A549 (cell line): Measurements from ENCODE around the gene GPD2. TPM values are rescaled to one million over a fixed set of nuclear protein-coding genes. Genes with fewer than 3 reads are reported as not detected.

Experiments used
- ATAC-seq, 2 experiments: fragments of 200-7000 bp in 1 of 2; fragments of >200 bp in 1 of 2; cut with Nextera tagmentation in 1 of 2; cut with Tn5 transposase in 1 of 2; 3 replicates each; pipeline versions ENCODE4 v1.8.0 to v1.9.1; 2018 to 2020; ENCODE audit warnings: mild to moderate bottlenecking in 1 of 2, moderate library complexity in 1 of 2
- CTCF ChIA-PET: fragments of 300-600 bp; sonication (Branson Sonifier 250); formaldehyde crosslinking; extraction: SDS; loops from one replicate; lab custom pipeline; 2021; ENCODE audit warnings: antibody characterized with exemption, inconsistent platforms; lab: Yijun Ruan, JAX
- POLR2A ChIA-PET: fragments of 350-600 bp; formaldehyde crosslinking; extraction: SDS; loops from one replicate; lab custom pipeline; 2021; ENCODE audit warnings: antibody characterized with exemption, inconsistent platforms; lab: Yijun Ruan, JAX
- DNase-seq, 2 experiments: peaks; one replicate each; pipeline versions ENCODE4 v3.0.0 to v3.0.0-alpha.2; 2011 to 2016; ENCODE audit warnings: low read depth in 1 of 2, low spot score in 1 of 2
- FAIRE-seq: peaks from 2 replicates; lab custom pipeline; 2011; peaks lifted over from hg19 to GRCh38; lab: Jason Lieb, UNC
- H3K27ac ChIP-seq, 2 experiments: fragments of >200 bp; sonication (Bioruptor Twin); formaldehyde crosslinking; 3 replicates each; pipeline ENCODE4 v1.5.1; 2016 to 2017
- H3K4me1 ChIP-seq: fragments of >200 bp; sonication (Bioruptor Twin); formaldehyde crosslinking; 3 replicates; pipeline ENCODE4 v1.6.1; 2016
- H3K4me2 ChIP-seq: fragments of >200 bp; sonication (Bioruptor Twin); formaldehyde crosslinking; 3 replicates; pipeline ENCODE4 v1.6.1; 2016
- H3K4me3 ChIP-seq: fragments of >200 bp; sonication (Bioruptor Twin); formaldehyde crosslinking; 3 replicates; pipeline ENCODE4 v1.5.1; 2016
- H3K9me3 ChIP-seq: fragments of >200 bp; sonication (Bioruptor Twin); formaldehyde crosslinking; 3 replicates; pipeline ENCODE4 v1.6.1; 2016
- CEBPB ChIP-seq, 2 experiments: fragments of >200 bp in 1 of 2; sonication (Bioruptor Twin) in 1 of 2; formaldehyde crosslinking in 1 of 2; IDR thresholded peaks; 2 replicates each; pipeline ENCODE4 v1.6.1; 2012 to 2016
- CHD2 ChIP-seq: fragments of 150-350 bp; IDR thresholded peaks from 2 replicates; pipeline ENCODE4 v1.6.1; 2014; ENCODE audit warnings: low read length; ENCODE audit not compliant: partially characterized antibody
- EHF ChIP-seq: fragments of 250-450 bp; sonication (Bioruptor Pico); IDR thresholded peaks from 2 replicates; pipeline ENCODE4 v1.5.0; 2020; ENCODE audit warnings: mild to moderate bottlenecking
- EHMT2 ChIP-seq: fragments of 200-600 bp; sonication (generic); IDR thresholded peaks from 2 replicates; pipeline ENCODE4 v1.6.1; 2016; ENCODE audit warnings: antibody characterized with exemption, low read depth, mild to moderate bottlenecking, moderate library complexity
- ELK1 ChIP-seq: fragments of 150-350 bp; IDR thresholded peaks from 2 replicates; pipeline ENCODE4 v1.6.1; 2014; ENCODE audit warnings: low read depth, mild to moderate bottlenecking, low read length
- EP300 ChIP-seq, 2 experiments: fragments of >200 bp; sonication (Bioruptor Twin); formaldehyde crosslinking; IDR thresholded peaks; 2 replicates in 1 of 2; 3 replicates in 1 of 2; pipeline ENCODE4 v1.6.1; 2016 to 2017
- ESRRA ChIP-seq: fragments of 150-350 bp; IDR thresholded peaks from 2 replicates; pipeline ENCODE4 v1.6.1; 2014; ENCODE audit warnings: mild to moderate bottlenecking, low read length, borderline replicate concordance
- FOSB ChIP-seq: fragments of 250-450 bp; sonication (Bioruptor Pico); IDR thresholded peaks from 2 replicates; pipeline ENCODE4 v1.5.0; 2020; ENCODE audit warnings: mild to moderate bottlenecking, moderate library complexity
- FOSL2 ChIP-seq, 2 experiments: fragments of 450-650 bp in 1 of 2; fragments of >200 bp in 1 of 2; sonication (Bioruptor Twin) in 1 of 2; formaldehyde crosslinking; IDR thresholded peaks; 2 replicates each; pipeline versions ENCODE4 v1.5.0 to v1.6.1; 2016 to 2020; ENCODE audit warnings: mild to moderate bottlenecking in 1 of 2, moderate library complexity in 1 of 2
- HES2 ChIP-seq: fragments of >200 bp; sonication (Bioruptor Twin); formaldehyde crosslinking; IDR thresholded peaks from 2 replicates; pipeline ENCODE4 v1.6.1; 2016
- HEYL ChIP-seq: fragments of 250-450 bp; sonication (Bioruptor Pico); IDR thresholded peaks from 2 replicates; pipeline ENCODE4 v1.8.0; 2021; ENCODE audit warnings: mild to moderate bottlenecking, moderate library complexity
- HOXA7 ChIP-seq: fragments of 250-450 bp; sonication (Bioruptor Pico); IDR thresholded peaks from 2 replicates; pipeline ENCODE4 v1.5.0; 2020; ENCODE audit warnings: mild to moderate bottlenecking, moderate library complexity
- HOXB5 ChIP-seq: fragments of 250-450 bp; sonication (Bioruptor Pico); IDR thresholded peaks from 2 replicates; pipeline ENCODE4 v1.5.0; 2020; ENCODE audit warnings: mild to moderate bottlenecking, moderate library complexity
- KDM5A ChIP-seq: fragments of 200-600 bp; sonication (generic); IDR thresholded peaks from 2 replicates; pipeline ENCODE4 v1.6.1; 2016; ENCODE audit warnings: antibody characterized with exemption, mild to moderate bottlenecking
- MAX ChIP-seq: IDR thresholded peaks from 2 replicates; pipeline ENCODE4 v1.6.1; 2012
- NFE2L2 ChIP-seq: fragments of 150-350 bp; conservative IDR thresholded peaks from 2 replicates; pipeline ENCODE4 v1.6.1; 2014; ENCODE audit warnings: low read length
- NPAS2 ChIP-seq: fragments of 250-450 bp; sonication (Bioruptor Pico); IDR thresholded peaks from 2 replicates; pipeline ENCODE4 v1.8.0; 2022; ENCODE audit warnings: mild to moderate bottlenecking, moderate library complexity, borderline replicate concordance
- POLR2A ChIP-seq: IDR thresholded peaks from 2 replicates; pipeline ENCODE4 v1.6.1; 2012; ENCODE audit warnings: mild to moderate bottlenecking, low read length
- RAD21 ChIP-seq, 2 experiments: fragments of >200 bp in 1 of 2; sonication (Bioruptor Twin) in 1 of 2; formaldehyde crosslinking in 1 of 2; IDR thresholded peaks in 1 of 2; conservative IDR thresholded peaks in 1 of 2; 2 replicates in 1 of 2; 3 replicates in 1 of 2; pipeline ENCODE4 v1.6.1; 2012 to 2018; ENCODE audit warnings: inconsistent platforms in 1 of 2
- RFX5 ChIP-seq: fragments of 450-650 bp; IDR thresholded peaks from 2 replicates; pipeline ENCODE4 v1.7.1; 2014; ENCODE audit warnings: antibody characterized with exemption, mild to moderate bottlenecking, moderate library complexity
- RNF2 ChIP-seq: fragments of 200-600 bp; sonication (generic); IDR thresholded peaks from 2 replicates; pipeline ENCODE4 v1.6.1; 2016; ENCODE audit warnings: low read depth, mild to moderate bottlenecking, antibody characterized with exemption, moderate library complexity, borderline replicate concordance
- SMC3 ChIP-seq: fragments of >200 bp; sonication (Bioruptor Twin); formaldehyde crosslinking; IDR thresholded peaks from 3 replicates; pipeline ENCODE4 v1.6.1; 2018; ENCODE audit warnings: inconsistent platforms
- SREBF2 ChIP-seq: fragments of 450-650 bp; IDR thresholded peaks from 2 replicates; pipeline ENCODE4 v1.6.1; 2014; ENCODE audit warnings: mild to moderate bottlenecking, moderate library complexity
- TP53 ChIP-seq: fragments of 250-450 bp; sonication (Bioruptor Pico); IDR thresholded peaks from 2 replicates; pipeline ENCODE4 v1.5.0; 2021; ENCODE audit warnings: mild to moderate bottlenecking, moderate library complexity
- USF2 ChIP-seq: fragments of 450-650 bp; IDR thresholded peaks from 2 replicates; pipeline ENCODE4 v1.6.1; 2014; ENCODE audit warnings: antibody characterized with exemption
- ZNF302 ChIP-seq: fragments of 250-450 bp; sonication (Bioruptor Pico); IDR thresholded peaks from 2 replicates; pipeline ENCODE4 v1.9.0; 2021; ENCODE audit warnings: inconsistent platforms, mild to moderate bottlenecking, moderate library complexity
- WGBS: methylation state at CpG from one replicate; pipeline ENCODE4 v1.1.6; 2017; ENCODE audit errors: missing lambda C conversion rate; 5-methylcytosine and 5-hydroxymethylcytosine counted together
- polyA plus RNA-seq, 4 experiments: library from polyadenylated mRNA; depleted of rRNA in 3 of 4; stranded (reverse); fragments of >200 nt; fragmentation: RNase III in 1 of 4; extraction: RNeasy Plus Mini Kit Qiagen cat#74134 plus additional on column Dnase treatment in 1 of 4; gene quantifications; 2 replicates in 3 of 4; 3 replicates in 1 of 4; pipeline ENCODE4 v1.2.3, GENCODE V29; 2011 to 2017
- TF ChIP-seq, protein P1 (sequence below): fragments of >200 bp; sonication (Bioruptor Twin); formaldehyde crosslinking; IDR thresholded peaks from 3 replicates; pipeline ENCODE4 v1.5.1; 2016

The GPD2 gene
- polyA plus RNA-seq, 2 of the 4 experiments (the other 2 are of a cell fraction), result 26.6 to 39.6 TPM

DNA sequence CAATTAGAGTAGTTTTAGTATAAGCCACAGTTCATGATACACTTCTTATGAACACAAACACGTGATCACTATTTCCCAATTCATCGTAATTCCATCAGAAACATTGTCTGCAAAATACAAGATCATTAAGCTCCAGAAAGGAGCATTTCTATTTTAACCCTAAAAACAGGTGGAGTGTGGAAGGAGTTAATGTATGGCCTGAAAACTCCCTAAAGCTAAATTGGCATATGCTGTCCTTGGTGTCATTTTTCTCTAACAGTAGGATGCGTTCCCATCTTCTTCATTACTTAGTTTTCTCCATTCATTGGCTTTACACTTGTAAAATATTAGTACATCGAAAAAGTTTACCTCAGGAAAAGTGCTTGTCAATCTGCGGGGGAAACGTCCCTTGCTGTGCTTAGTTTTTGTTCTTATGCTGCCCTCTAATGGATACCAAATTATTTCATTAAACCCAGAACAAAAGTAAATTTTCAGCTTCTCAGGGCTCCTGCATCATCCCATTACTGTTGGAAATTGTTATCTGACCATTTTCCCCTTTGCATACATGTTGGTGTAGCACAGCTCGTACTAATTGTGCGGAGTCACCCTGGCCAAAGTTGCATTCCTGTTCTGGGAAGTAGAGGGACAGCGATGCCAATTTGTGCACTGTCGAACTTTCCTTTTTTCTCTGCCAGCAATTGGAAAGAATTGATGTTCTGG is 153.4 kb downstream of the GPD2 start:
- H3K4me2 ChIP-seq, result peak overlapping the region; percentile 35; the same call in 2 of the 3 replicates
- H3K9me3 ChIP-seq, result no peaks in the 10 kb centered on the region
- H3K4me1 ChIP-seq, result no peaks in the 10 kb centered on the region
- 33% methylated on average over 10 of the region's 10 CpGs for WGBS
- ChIA-PET CTCF (interaction anchor here (0.6 to 4.8 kb wide), 31 partner anchors 9 to 747 kb away, joined by 3 to 37 read pairs (median 3); partner anchors contain the start of gene NR4A2), POLR2A (interaction anchor here (0.6 to 2.0 kb wide), 3 partner anchors 247 to 400 kb away, joined by 3 to 10 read pairs (median 7); no protein-coding TSS in a partner anchor)
- DNase-seq, result peak; percentile 15 to 67
- H3K4me3 ChIP-seq, result no peak overlapping the region
- ATAC-seq, result peak; percentile 70 to 89; a peak in 3 of 6 replicates
- FAIRE-seq, result no peak
- no peak for TF ChIP-seq FOSL2 (IDR thresholded peaks at IDR 0.05)
- TF ChIP-seq FOSL2 (CRISPR knock-in tag; IDR thresholded peaks at IDR 0.05), result no peak
- no peak for TF ChIP-seq EHMT2
- TF ChIP-seq HEYL (CRISPR knock-in tag), result no peak
- no peak for TF ChIP-seq HOXB5 (CRISPR knock-in tag)
- no peak for TF ChIP-seq SREBF2
- TF ChIP-seq HOXA7, result no peak
- no peak for TF ChIP-seq KDM5A
- no peak for TF ChIP-seq USF2
- TF ChIP-seq CHD2, result no peak
- TF ChIP-seq CEBPB (IDR thresholded peaks at IDR 0.05), result no peak
- TF ChIP-seq, protein P1, sequence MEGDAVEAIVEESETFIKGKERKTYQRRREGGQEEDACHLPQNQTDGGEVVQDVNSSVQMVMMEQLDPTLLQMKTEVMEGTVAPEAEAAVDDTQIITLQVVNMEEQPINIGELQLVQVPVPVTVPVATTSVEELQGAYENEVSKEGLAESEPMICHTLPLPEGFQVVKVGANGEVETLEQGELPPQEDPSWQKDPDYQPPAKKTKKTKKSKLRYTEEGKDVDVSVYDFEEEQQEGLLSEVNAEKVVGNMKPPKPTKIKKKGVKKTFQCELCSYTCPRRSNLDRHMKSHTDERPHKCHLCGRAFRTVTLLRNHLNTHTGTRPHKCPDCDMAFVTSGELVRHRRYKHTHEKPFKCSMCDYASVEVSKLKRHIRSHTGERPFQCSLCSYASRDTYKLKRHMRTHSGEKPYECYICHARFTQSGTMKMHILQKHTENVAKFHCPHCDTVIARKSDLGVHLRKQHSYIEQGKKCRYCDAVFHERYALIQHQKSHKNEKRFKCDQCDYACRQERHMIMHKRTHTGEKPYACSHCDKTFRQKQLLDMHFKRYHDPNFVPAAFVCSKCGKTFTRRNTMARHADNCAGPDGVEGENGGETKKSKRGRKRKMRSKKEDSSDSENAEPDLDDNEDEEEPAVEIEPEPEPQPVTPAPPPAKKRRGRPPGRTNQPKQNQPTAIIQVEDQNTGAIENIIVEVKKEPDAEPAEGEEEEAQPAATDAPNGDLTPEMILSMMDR, result peak; percentile 83
- peak; percentile 90 to 91 for TF ChIP-seq RAD21 (conservative IDR thresholded peaks at IDR 0.05 in 1 of 2, IDR thresholded peaks at IDR 0.05 in 1 of 2)
- peak; percentile 86 for TF ChIP-seq SMC3
- no peak for TF ChIP-seq NPAS2
- no peak for TF ChIP-seq RNF2
- no peak for TF ChIP-seq POLR2A
- no peak for TF ChIP-seq EHF (CRISPR knock-in tag)
- no peak overlapping the region for H3K27ac ChIP-seq

- DNase-seq, result no peak
- no peaks in the 10 kb centered on the region for H3K9me3 ChIP-seq
- CTCF ChIA-PET, result interaction anchor here (0.6 to 4.8 kb wide), 24 partner anchors 8 to 746 kb away, joined by 3 to 37 read pairs (median 4); partner anchors contain the start of gene NR4A2
- H3K4me3 ChIP-seq, result no peak overlapping the region
- POLR2A ChIA-PET, result interaction anchor here (1.7 to 2.0 kb wide), 2 partner anchors 248 to 255 kb away, joined by 7 to 10 read pairs; no protein-coding TSS in a partner anchor
- no peak overlapping the region for H3K27ac ChIP-seq
- no peak for FAIRE-seq
- H3K4me1 ChIP-seq, result no peaks in the 10 kb centered on the region
- no peak for ATAC-seq
- TF ChIP-seq NPAS2 (no peak), MAX (no peak), TP53 (no peak), EP300 (IDR thresholded peaks at IDR 0.05) (no peak), ELK1 (no peak), ESRRA (no peak), KDM5A (no peak), ZNF302 (no peak), NFE2L2 (no peak), HEYL (CRISPR knock-in tag) (no peak), EHMT2 (no peak), RFX5 (no peak), HES2 (no peak), FOSB (CRISPR knock-in tag) (no peak)
- TF ChIP-seq, protein P1, result no peak
- TF ChIP-seq, all 56 proteins: peak for 0
- WGBS, result 49% methylated on average over 2 of the region's 2 CpGs
- no peak overlapping the region for H3K4me2 ChIP-seq
Observed at GRCh38 chr2:156590085-156590739, 154.0 kb downstream of the GPD2 start.
